Gastrocnemius medialis (tissue), 4 donors: ENCODE data around the gene GAP43. TPM values are rescaled to one million over a fixed set of nuclear protein-coding genes. Genes with fewer than 3 reads are reported as not detected.

Experiments
- ATAC-seq, 2 donors: fragments of 150-250 bp; one replicate each; pipeline ENCODE4 v1.9.1; 2016
- DNase-seq, 2 donors: peaks; one replicate each; pipeline ENCODE4 v3.0.0-alpha.2; 2019
- H3K27ac ChIP-seq, 4 donors: fragments of 200-600 bp; sonication (generic); 1 replicate in 1 of 4; 2 replicates in 3 of 4; pipeline ENCODE4 v1.5.1; 2016 to 2018; ENCODE audit warnings: mild to moderate bottlenecking in 2 of 4, moderate library complexity in 1 of 4
- H3K27me3 ChIP-seq, 3 donors: fragments of 200-600 bp; sonication (generic) in 2 of 3; 1 replicate in 1 of 3; 2 replicates in 2 of 3; pipeline versions ENCODE4 v1.5.1 to v1.6.0; 2016 to 2019; ENCODE audit warnings: mild to moderate bottlenecking in 1 of 3, moderate library complexity in 1 of 3
- H3K36me3 ChIP-seq, 2 donors: fragments of 200-600 bp; sonication (generic) in 1 of 2; one replicate each; pipeline ENCODE4 v1.5.1; 2017 to 2018
- H3K4me1 ChIP-seq, 2 donors: fragments of 200-600 bp; sonication (generic) in 1 of 2; one replicate each; pipeline ENCODE4 v1.5.1; 2016 to 2017; ENCODE audit warnings: mild to moderate bottlenecking in 2 of 2
- H3K4me3 ChIP-seq, 4 donors: fragments of 200-600 bp; sonication (generic) in 3 of 4; 1 replicate in 1 of 4; 2 replicates in 3 of 4; pipeline ENCODE4 v1.5.1; 2016 to 2019; ENCODE audit warnings: mild to moderate bottlenecking in 2 of 4
- H3K9me3 ChIP-seq, 3 donors: fragments of 200-600 bp; sonication (generic) in 2 of 3; 1 replicate in 1 of 3; 2 replicates in 2 of 3; pipeline ENCODE4 v1.5.1; 2016 to 2019
- POLR2A ChIP-seq, 2 donors: fragments of 450-650 bp; IDR thresholded peaks; one replicate each; pipeline ENCODE4 v1.6.1; 2017; ENCODE audit warnings: antibody characterized with exemption in 2 of 2, mild to moderate bottlenecking in 2 of 2, moderate library complexity in 2 of 2
- in situ Hi-C, 4 donors: fragments of 200-750 bp; cut with MboI; loops; one replicate each; pipeline versions ENCODE4 v1.15.0 to v1.8.0; 2017; ENCODE audit warnings: low sequenced_read_pairs in 4 of 4
- intact Hi-C: fragments of 100-400 bp; cut with DNase I; formaldehyde crosslinking; loops from one replicate; pipeline ENCODE4 v1.15.1; 2023; ENCODE audit warnings: low total_unique reads
- total RNA-seq, 4 donors: library from RNA; depleted of rRNA; stranded (reverse); fragments of >200 nt; gene quantifications; one replicate each; pipeline versions ENCODE4 v1.1.0 to v1.2.3, GENCODE V29; 2016
- TF ChIP-seq, protein P1 (sequence below), 5 experiments: fragments of 450-650 bp in 3 of 5; fragments of 200-600 bp in 2 of 5; sonication (generic) in 2 of 5; IDR thresholded peaks in 4 of 5; conservative IDR thresholded peaks in 1 of 5; 1 replicate in 4 of 5; 2 replicates in 1 of 5; pipeline ENCODE4 v1.5.1; 2016 to 2019; ENCODE audit warnings: antibody characterized with exemption in 5 of 5, mild to moderate bottlenecking in 3 of 5, moderate library complexity in 3 of 5

The GAP43 gene
- total RNA-seq, 4 donors from 2014 or later: 0.20 TPM; not detected in 3

DNA sequence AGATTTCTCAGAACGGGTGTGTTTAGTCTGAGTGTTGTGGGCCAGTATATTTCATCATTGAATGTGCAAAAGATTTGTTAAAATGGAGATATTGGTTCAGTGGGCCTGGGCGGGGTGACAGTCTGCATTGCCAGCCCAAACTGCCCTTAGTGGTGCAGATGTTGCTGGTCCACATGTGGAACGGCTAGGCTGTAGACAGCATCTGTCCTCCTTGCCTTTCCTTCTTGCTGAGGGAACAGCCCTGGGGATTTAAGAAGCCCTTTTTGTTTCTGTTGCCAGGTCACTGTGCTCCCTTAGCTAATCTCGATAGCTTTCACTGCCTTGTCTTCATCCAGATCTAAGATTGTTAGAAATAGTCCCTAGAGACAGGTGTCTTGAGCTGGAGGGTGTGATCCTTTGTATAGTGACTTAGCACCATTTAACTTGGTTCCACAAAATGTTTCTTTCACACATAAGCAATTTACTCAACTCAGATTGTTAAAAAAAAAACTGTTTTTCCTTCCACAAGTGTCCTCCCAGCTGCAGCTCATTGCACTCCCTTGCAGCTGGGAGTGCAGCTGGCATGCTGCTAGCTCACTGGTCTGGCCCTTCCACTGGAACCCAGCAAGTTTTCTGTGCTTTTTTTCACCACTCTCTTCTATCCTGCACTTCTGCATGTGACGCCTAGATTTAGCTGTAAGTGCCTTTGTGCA, 37.5 kb downstream of the GAP43 start:
- Histone ChIP-seq H3K4me3 (no peak overlapping the region), H3K9me3 (no peaks in the 10 kb centered on the region), H3K36me3 (no peaks in the 10 kb centered on the region), H3K27me3 (no peaks in the 10 kb centered on the region), H3K27ac (peak overlapping the region in 2 of 4 donors; percentile 84 to 89), H3K4me1 (peaks cover 7 to 17% of the 10 kb centered on the region in 2 donors)
- ATAC-seq (no peak), DNase-seq (no peak)
- intact Hi-C loops: no loop called here
- TF ChIP-seq, protein P1, sequence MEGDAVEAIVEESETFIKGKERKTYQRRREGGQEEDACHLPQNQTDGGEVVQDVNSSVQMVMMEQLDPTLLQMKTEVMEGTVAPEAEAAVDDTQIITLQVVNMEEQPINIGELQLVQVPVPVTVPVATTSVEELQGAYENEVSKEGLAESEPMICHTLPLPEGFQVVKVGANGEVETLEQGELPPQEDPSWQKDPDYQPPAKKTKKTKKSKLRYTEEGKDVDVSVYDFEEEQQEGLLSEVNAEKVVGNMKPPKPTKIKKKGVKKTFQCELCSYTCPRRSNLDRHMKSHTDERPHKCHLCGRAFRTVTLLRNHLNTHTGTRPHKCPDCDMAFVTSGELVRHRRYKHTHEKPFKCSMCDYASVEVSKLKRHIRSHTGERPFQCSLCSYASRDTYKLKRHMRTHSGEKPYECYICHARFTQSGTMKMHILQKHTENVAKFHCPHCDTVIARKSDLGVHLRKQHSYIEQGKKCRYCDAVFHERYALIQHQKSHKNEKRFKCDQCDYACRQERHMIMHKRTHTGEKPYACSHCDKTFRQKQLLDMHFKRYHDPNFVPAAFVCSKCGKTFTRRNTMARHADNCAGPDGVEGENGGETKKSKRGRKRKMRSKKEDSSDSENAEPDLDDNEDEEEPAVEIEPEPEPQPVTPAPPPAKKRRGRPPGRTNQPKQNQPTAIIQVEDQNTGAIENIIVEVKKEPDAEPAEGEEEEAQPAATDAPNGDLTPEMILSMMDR (IDR thresholded peaks at IDR 0.05 in 4 of 5, conservative IDR thresholded peaks at IDR 0.05 in 1 of 5): no peak
- no peak for TF ChIP-seq POLR2A (IDR thresholded peaks at IDR 0.05)
- in situ Hi-C loops: no loop called here

DNA sequence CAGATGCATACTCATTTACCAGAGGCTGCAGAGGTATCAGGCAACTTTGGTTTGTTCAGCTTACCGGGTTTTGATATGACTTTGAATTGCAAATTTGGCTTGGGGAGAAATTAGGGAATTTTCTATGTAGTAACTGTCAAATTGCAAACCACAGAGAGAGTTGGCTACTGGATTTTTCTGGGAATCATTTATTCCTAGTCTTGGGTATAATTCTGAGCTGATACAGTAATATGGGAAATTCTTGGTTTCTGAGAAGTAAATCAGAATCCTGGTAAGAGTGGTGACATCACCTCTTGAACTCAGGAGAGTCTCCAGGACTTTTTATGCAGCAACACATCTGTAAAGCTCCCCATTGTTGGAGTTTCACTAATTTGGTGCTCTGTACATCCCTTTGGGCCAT, 39.0 kb downstream of the GAP43 start:
- H3K27me3 ChIP-seq: no peaks in the 10 kb centered on the region
- intact Hi-C loops (no loop called here), in situ Hi-C loops (no loop called here)
- H3K27ac ChIP-seq: no peak overlapping the region
- DNase-seq (no peak), ATAC-seq (no peak)
- H3K4me3 ChIP-seq: no peak overlapping the region
- TF ChIP-seq, protein P1 (IDR thresholded peaks at IDR 0.05 in 4 of 5, conservative IDR thresholded peaks at IDR 0.05 in 1 of 5): no peak
- TF ChIP-seq POLR2A (IDR thresholded peaks at IDR 0.05): no peak
- no peaks in the 10 kb centered on the region for H3K9me3 ChIP-seq
- peaks cover 7 to 17% of the 10 kb centered on the region in 2 donors for H3K4me1 ChIP-seq
- no peaks in the 10 kb centered on the region for H3K36me3 ChIP-seq

DNA sequence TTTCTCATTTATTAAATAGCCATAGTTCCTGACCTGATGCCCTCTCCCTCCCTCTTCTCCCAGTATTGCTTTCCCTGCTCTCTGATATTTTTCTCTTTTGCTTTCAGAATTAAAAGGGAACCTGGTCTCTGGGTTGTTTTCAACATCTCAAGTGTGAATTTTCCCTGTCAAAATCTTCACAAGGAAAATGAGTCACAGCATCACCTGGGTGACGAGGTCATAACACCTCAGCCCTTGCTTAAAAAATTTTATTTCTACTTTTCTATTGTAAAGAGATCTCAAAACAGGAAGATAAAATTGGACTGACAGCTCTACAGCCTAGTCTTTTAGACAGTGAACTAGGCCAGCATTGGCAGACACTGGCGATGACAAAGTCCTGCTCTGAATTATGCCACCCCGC, 40.1 kb downstream of the GAP43 start:
- in situ Hi-C loops: no loop called here
- Histone ChIP-seq H3K9me3 (no peaks in the 10 kb centered on the region), H3K4me1 (peaks cover 0 to 12% of the 10 kb centered on the region in 2 donors), H3K36me3 (no peaks in the 10 kb centered on the region), H3K4me3 (no peak overlapping the region), H3K27me3 (no peaks in the 10 kb centered on the region), H3K27ac (no peak overlapping the region)
- no peak for ATAC-seq
- intact Hi-C loops: no loop called here
- no peak for DNase-seq
- TF ChIP-seq, protein P1 (IDR thresholded peaks at IDR 0.05 in 4 of 5, conservative IDR thresholded peaks at IDR 0.05 in 1 of 5): no peak
- TF ChIP-seq POLR2A (IDR thresholded peaks at IDR 0.05): no peak

DNA sequence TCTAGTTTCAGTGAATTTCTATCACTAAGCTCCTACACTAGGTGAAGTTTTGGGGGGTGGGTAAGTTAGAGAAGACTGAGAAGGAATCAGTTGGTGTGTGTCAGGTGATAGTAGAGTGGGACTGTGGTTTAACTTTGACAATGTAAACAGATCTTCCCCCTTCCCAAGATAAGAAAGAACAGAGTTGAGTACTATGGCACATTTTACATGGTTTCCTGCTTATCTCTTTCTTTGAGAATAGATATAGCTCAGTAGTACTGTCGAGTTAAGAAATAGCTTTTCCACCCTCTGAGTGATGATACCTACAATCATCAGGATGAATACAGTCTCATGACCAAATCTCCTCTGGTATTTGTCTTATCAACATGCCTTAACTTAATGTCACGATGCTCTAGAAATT, 42.8 kb downstream of the GAP43 start:
- TF ChIP-seq POLR2A (IDR thresholded peaks at IDR 0.05): no peak
- TF ChIP-seq, protein P1 (IDR thresholded peaks at IDR 0.05 in 4 of 5, conservative IDR thresholded peaks at IDR 0.05 in 1 of 5): no peak
- Histone ChIP-seq H3K4me3 (no peak overlapping the region), H3K36me3 (no peaks in the 10 kb centered on the region), H3K27me3 (no peaks in the 10 kb centered on the region), H3K27ac (no peak overlapping the region), H3K4me1 (no peaks in the 10 kb centered on the region), H3K9me3 (no peaks in the 10 kb centered on the region)
- DNase-seq (no peak), ATAC-seq (no peak)
- intact Hi-C loops (no loop called here), in situ Hi-C loops (no loop called here)
